ENCODE results near the gene NPHP4.

NPHP4 gene

GRCh38 chr1:5999711-6000443 is 7.7 kb upstream of the NPHP4 start:
- no peak for DNase-seq (ENCODE audit: low read depth)
- TF ChIP-seq, protein P1, sequence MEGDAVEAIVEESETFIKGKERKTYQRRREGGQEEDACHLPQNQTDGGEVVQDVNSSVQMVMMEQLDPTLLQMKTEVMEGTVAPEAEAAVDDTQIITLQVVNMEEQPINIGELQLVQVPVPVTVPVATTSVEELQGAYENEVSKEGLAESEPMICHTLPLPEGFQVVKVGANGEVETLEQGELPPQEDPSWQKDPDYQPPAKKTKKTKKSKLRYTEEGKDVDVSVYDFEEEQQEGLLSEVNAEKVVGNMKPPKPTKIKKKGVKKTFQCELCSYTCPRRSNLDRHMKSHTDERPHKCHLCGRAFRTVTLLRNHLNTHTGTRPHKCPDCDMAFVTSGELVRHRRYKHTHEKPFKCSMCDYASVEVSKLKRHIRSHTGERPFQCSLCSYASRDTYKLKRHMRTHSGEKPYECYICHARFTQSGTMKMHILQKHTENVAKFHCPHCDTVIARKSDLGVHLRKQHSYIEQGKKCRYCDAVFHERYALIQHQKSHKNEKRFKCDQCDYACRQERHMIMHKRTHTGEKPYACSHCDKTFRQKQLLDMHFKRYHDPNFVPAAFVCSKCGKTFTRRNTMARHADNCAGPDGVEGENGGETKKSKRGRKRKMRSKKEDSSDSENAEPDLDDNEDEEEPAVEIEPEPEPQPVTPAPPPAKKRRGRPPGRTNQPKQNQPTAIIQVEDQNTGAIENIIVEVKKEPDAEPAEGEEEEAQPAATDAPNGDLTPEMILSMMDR (conservative IDR thresholded peaks at IDR 0.05; ENCODE audit: low read depth, low read length): no peak
- no peak overlapping the region for H3K4me3 ChIP-seq (ENCODE audit: low read depth, low read length)

- DNase-seq (ENCODE audit: low read depth): no peak
- no peak overlapping the region for H3K4me3 ChIP-seq (ENCODE audit: low read depth, low read length)
- TF ChIP-seq, protein P1 (conservative IDR thresholded peaks at IDR 0.05; ENCODE audit: low read depth, low read length): no peak
These were observed 6.7 kb upstream of the NPHP4 start for GRCh38 chr1:5998906-5999301.

GRCh38 chr1:5998051-5998905 is 6.1 kb upstream of the NPHP4 start:
- TF ChIP-seq, protein P1 (conservative IDR thresholded peaks at IDR 0.05; ENCODE audit: low read depth, low read length): no peak
- no peak overlapping the region for H3K4me3 ChIP-seq (ENCODE audit: low read depth, low read length)
- no peak for DNase-seq (ENCODE audit: low read depth)

- DNase-seq (ENCODE audit: low read depth): no peak
- no peak overlapping the region for H3K4me3 ChIP-seq (ENCODE audit: low read depth, low read length)
- TF ChIP-seq, protein P1 (conservative IDR thresholded peaks at IDR 0.05; ENCODE audit: low read depth, low read length): no peak
These were observed 5.1 kb upstream of the NPHP4 start for GRCh38 chr1:5997316-5997715.

DNA sequence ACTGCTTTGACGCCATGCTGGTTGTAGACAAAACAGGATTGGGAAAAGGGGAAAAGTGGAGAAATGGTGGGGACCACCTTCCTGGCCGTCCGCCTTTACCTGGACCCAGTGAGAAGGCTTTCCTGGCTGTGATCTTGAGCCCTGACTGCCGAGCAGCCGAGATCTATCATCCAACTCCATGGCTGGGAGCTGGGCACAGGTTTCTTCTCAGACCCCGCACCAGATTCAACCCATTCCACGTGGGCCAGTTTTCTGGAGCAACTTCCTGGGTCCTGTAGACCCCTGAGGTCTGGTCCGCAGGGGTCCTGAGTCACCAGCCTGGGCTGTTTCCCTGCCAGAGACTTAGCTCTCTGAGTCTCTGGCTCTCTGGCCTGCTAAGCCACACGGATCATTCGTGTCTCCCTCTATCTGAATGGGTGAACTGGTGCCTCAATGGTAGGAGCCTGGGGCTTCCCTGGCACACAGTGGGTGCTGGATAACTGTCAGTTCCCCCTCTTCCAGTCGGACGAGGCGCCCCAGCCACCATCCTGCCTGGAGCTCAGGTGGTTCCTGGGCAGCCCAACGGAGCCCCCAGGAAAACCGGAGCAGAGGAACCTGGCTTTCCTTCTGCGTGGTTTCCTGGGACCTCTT is 4.5 kb upstream of the NPHP4 start:
- DNase-seq (ENCODE audit: low read depth): no peak
- TF ChIP-seq, protein P1 (conservative IDR thresholded peaks at IDR 0.05; ENCODE audit: low read depth, low read length): no peak
- H3K4me3 ChIP-seq (ENCODE audit: low read depth, low read length): no peak overlapping the region

DNA sequence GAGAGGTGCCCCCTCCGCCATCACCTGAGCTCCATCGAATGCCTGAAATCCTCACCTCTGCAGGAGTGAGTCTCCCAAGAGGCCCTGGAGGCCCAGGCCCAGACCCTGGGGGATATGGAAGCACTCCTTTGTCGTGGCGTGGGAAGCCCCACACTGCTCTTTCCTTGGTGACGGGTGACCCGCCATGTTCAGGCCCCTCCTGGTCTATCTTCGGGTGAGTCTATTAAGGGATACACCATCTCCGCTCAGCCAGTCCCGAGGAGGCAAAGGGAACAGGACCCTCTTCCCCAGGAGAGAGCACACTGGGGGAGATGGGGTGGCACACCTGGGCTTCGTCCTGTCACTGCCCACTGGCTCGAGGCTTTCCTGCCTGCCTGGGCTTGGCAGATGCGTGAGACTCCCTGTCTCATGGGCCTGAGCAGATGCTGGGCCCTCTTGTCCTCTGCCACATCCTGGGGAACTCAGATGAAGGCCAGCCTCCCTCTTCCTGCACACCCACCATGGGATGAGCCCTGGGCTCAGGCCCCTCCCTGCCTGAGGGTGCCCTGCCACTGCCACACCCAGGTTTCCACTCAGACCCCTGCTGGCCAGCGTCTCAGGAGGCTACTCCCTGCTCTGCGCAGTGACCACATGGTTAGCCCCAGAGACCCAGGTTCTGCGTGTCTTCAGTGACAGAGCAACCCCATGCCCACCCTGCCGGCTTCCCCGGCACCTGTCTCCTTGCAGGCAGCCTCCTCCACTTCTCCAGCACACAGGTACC is 3.8 kb upstream of the NPHP4 start:
- TF ChIP-seq, protein P1 (conservative IDR thresholded peaks at IDR 0.05; ENCODE audit: low read depth, low read length): no peak

More for the DNA sequence above, 3.8 kb upstream of the NPHP4 start:
- no peak for DNase-seq (ENCODE audit: low read depth)
- H3K4me3 ChIP-seq (ENCODE audit: low read depth, low read length): no peak overlapping the region
